ENCODE data around the gene MRTFA.
"Not testable (repeated sequence)": the region's sequence is repeated elsewhere in the genome, so short reads cannot be mapped to it uniquely, and the experiment has no call there.

The MRTFA gene

GRCh38 chr22:40547729-40548143, 88.8 kb downstream of the MRTFA start:
- no peak for DNase-seq

GRCh38 chr22:40544758-40545157, 91.8 kb downstream of the MRTFA start:
- DNase-seq: no peak

GRCh38 chr22:40542821-40543540, 93.5 kb downstream of the MRTFA start:
- DNase-seq: no peak

GRCh38 chr22:40541300-40541699, 95.2 kb downstream of the MRTFA start:
- DNase-seq: no peak

GRCh38 chr22:40540265-40540664, 96.3 kb downstream of the MRTFA start:
- no peak for DNase-seq

- not testable (repeated sequence) for DNase-seq
Observed at GRCh38 chr22:40536149-40536548, 100.4 kb downstream of the MRTFA start.

- DNase-seq: no peak
Observed at GRCh38 chr22:40535642-40536041, 100.9 kb downstream of the MRTFA start.

- DNase-seq: no peak
Observed at GRCh38 chr22:40535189-40535512, 101.4 kb downstream of the MRTFA start.

GRCh38 chr22:40534379-40535188, 101.9 kb downstream of the MRTFA start:
- DNase-seq: no peak

- DNase-seq: peak; percentile 38 to 49
Observed at GRCh38 chr22:40533712-40534378, 102.7 kb downstream of the MRTFA start.

- DNase-seq: no peak
Observed at GRCh38 chr22:40531951-40532900, 104.3 kb downstream of the MRTFA start.

- DNase-seq: not testable (repeated sequence)
Observed at GRCh38 chr22:40530391-40530790, 106.1 kb downstream of the MRTFA start.

- DNase-seq: no peak
Observed at GRCh38 chr22:40529821-40530220, 106.7 kb downstream of the MRTFA start.

- no peak for DNase-seq
Observed at GRCh38 chr22:40526960-40527359, 109.6 kb downstream of the MRTFA start.

GRCh38 chr22:40525250-40525884, 111.2 kb downstream of the MRTFA start:
- peak; percentile 77 to 83 for DNase-seq

- DNase-seq: no peak
Observed at GRCh38 chr22:40524392-40525249, 111.9 kb downstream of the MRTFA start.

GRCh38 chr22:40522141-40522540, 114.4 kb downstream of the MRTFA start:
- no peak for DNase-seq

GRCh38 chr22:40521046-40521445, 115.5 kb downstream of the MRTFA start:
- no peak for DNase-seq

- DNase-seq: no peak
Observed at GRCh38 chr22:40520562-40520961, 116.0 kb downstream of the MRTFA start.

GRCh38 chr22:40519948-40520331, 116.6 kb downstream of the MRTFA start:
- DNase-seq: no peak

GRCh38 chr22:40519284-40519947, 117.1 kb downstream of the MRTFA start:
- no peak for DNase-seq

Measured in activated T-cell treated with anti-CD3 and anti-CD28 coated beads, Interleukin-2, amount 50 U/mL, for 48 hours (primary cell).